SIG-M5 (cell line): ENCODE data around the gene UHRF1.
"Not testable (repeated sequence)": the region's sequence is repeated elsewhere in the genome, so short reads cannot be mapped to it uniquely, and the experiment has no call there.

Experiments
- DNase-seq: peaks from one replicate; lab custom pipeline; 2025; lab: John Stamatoyannopoulos, UW

The UHRF1 gene

GRCh38 chr19:4937060-4937459 is 27.8 kb downstream of the UHRF1 start:
- no peak for DNase-seq

- not testable (repeated sequence) for DNase-seq
Observed at GRCh38 chr19:4938461-4938860, 29.2 kb downstream of the UHRF1 start.

GRCh38 chr19:4939466-4939865 is 30.2 kb downstream of the UHRF1 start:
- DNase-seq = no peak

- not testable (repeated sequence) for DNase-seq
Observed at GRCh38 chr19:4941638-4942169, 32.4 kb downstream of the UHRF1 start.

GRCh38 chr19:4950650-4951049 is 41.3 kb downstream of the UHRF1 start:
- DNase-seq = not testable (repeated sequence)

- DNase-seq = no peak
Observed at GRCh38 chr19:4951656-4952055, 42.4 kb downstream of the UHRF1 start.

GRCh38 chr19:4952945-4953344 is 43.6 kb downstream of the UHRF1 start:
- DNase-seq = no peak

- not testable (repeated sequence) for DNase-seq
Observed at GRCh38 chr19:4954320-4955149, 45.2 kb downstream of the UHRF1 start.

GRCh38 chr19:4955274-4955673 is 46.0 kb downstream of the UHRF1 start:
- DNase-seq = no peak

GRCh38 chr19:4957981-4958380 is 48.7 kb downstream of the UHRF1 start:
- DNase-seq = no peak

GRCh38 chr19:4962085-4962619 is 52.9 kb downstream of the UHRF1 start:
- DNase-seq = no peak

GRCh38 chr19:4965061-4965460 is 55.8 kb downstream of the UHRF1 start:
- no peak for DNase-seq

GRCh38 chr19:4966591-4966990 is 57.3 kb downstream of the UHRF1 start:
- DNase-seq = no peak

GRCh38 chr19:4967738-4968461 is 58.6 kb downstream of the UHRF1 start:
- no peak for DNase-seq

GRCh38 chr19:4968462-4969291 is 59.4 kb downstream of the UHRF1 start, which contains the start of gene KDM4B:
TSS of gene KDM4B (plus strand) at chr19:4969113. CDS start at chr19:5032891, 63,778 bp downstream.
- DNase-seq = peak; percentile 79

GRCh38 chr19:4969292-4969771 is 60.0 kb downstream of the UHRF1 start:
- no peak for DNase-seq

GRCh38 chr19:4969772-4970531 is 60.7 kb downstream of the UHRF1 start:
- peak; percentile 34 for DNase-seq

GRCh38 chr19:4970558-4971423 is 61.5 kb downstream of the UHRF1 start:
- DNase-seq = no peak

- DNase-seq = no peak
Observed at GRCh38 chr19:4971424-4971793, 62.1 kb downstream of the UHRF1 start.
